ENCODE results near the gene PTGFRN.
A peak's percentile ranks its signal among the peaks of the same experiment; 100 is the strongest.
"Not testable (repeated sequence)": the region's sequence is repeated elsewhere in the genome, so short reads cannot be mapped to it uniquely, and the experiment has no call there.

Gene PTGFRN

DNA sequence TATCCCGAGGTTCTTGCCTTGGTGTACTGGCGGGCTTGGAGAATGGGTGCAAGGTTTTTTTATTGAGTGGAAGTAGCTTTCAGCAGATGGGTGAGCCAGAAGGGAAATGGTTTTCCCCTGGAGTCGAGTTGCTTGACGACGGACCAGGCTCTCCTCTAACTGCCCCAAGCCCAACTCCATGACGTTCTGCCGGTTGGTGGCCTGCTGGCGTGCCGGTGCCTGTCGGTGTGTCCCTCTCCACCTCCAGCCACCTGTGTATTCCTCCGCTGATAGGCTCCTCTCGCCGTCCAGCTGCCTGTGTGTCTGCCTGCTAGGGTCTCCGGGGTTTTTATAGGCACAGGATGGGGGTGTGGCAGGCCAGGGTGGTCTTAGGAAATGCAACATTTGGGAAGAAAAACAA is 34.3 kb upstream of the PTGFRN start:
- no peaks in the 10 kb centered on the region for H3K36me3 ChIP-seq (ENCODE audit: low read depth)
- DNase-seq (ENCODE audit: low spot score) (no peak), ATAC-seq (ENCODE audit: low read depth) (no peak)
- no peaks in the 10 kb centered on the region for H3K9me3 ChIP-seq (ENCODE audit: severe bottlenecking)
- no peaks in the 10 kb centered on the region for H3K27me3 ChIP-seq (ENCODE audit: insufficient read depth, poor library complexity, severe bottlenecking)
- H3K27ac ChIP-seq (ENCODE audit: poor library complexity, severe bottlenecking): no peak overlapping the region
- peaks cover 26% of the 10 kb centered on the region for H3K4me1 ChIP-seq (ENCODE audit: insufficient read depth, poor library complexity, severe bottlenecking)
- TF ChIP-seq, protein P1, sequence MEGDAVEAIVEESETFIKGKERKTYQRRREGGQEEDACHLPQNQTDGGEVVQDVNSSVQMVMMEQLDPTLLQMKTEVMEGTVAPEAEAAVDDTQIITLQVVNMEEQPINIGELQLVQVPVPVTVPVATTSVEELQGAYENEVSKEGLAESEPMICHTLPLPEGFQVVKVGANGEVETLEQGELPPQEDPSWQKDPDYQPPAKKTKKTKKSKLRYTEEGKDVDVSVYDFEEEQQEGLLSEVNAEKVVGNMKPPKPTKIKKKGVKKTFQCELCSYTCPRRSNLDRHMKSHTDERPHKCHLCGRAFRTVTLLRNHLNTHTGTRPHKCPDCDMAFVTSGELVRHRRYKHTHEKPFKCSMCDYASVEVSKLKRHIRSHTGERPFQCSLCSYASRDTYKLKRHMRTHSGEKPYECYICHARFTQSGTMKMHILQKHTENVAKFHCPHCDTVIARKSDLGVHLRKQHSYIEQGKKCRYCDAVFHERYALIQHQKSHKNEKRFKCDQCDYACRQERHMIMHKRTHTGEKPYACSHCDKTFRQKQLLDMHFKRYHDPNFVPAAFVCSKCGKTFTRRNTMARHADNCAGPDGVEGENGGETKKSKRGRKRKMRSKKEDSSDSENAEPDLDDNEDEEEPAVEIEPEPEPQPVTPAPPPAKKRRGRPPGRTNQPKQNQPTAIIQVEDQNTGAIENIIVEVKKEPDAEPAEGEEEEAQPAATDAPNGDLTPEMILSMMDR (IDR thresholded peaks at IDR 0.05; ENCODE audit: poor library complexity, severe bottlenecking): no peak
- H3K4me3 ChIP-seq (ENCODE audit: severe bottlenecking): no peak overlapping the region

DNA sequence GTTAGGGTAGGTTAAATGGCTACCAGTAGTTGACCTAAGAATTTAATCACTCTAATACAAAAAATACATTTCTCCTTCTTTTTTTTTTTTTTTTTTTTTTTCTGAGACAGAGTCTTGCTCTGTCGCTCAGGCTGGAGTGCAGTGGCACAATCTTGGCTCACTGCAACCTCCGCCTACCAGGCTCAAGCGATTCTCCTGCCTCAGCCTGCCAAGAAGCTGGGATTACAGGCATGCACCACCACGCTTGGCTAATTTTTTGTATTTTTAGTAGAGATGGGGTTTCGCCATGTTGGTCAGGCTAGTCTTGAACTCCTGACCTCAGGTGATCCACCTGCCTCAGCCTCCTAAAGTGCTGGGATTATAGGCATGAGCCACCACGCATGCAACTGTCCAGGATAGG is 33.8 kb upstream of the PTGFRN start:
- not testable (repeated sequence) for H3K27ac ChIP-seq (ENCODE audit: poor library complexity, severe bottlenecking); DNase-seq (ENCODE audit: low spot score); ATAC-seq (ENCODE audit: low read depth)

DNA sequence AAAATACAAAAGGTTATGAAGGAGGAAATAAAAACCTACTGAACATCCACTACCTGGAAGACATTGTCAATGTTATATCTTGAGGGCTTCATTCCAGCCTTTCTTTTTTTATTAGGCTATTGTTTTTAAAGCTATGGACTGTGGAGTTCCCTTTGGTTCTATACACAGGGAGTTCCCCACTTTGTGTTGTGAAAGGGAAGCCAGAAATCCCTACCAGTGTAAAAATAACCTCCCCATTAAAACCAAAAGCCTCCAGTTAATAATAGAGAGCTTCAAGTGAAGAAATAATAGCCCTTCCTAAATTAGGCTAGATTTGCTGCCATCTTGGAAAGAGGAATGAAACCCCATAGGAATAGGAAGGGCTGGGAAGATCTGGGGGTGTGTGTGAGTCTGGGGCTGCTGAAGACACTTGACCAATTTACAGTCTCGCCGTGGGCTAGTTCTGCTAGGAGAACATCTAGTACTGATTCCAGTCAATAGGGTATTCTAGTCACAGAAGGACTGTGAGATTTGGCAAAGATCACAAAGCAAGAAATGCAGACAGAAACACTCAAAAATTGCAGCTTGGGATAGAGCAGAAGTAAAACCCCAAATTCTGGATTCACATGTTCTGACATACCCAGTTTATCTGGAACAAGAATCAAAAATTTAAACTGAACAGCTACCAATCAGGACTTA is 32.4 kb upstream of the PTGFRN start:
- TF ChIP-seq, protein P1 (IDR thresholded peaks at IDR 0.05; ENCODE audit: poor library complexity, severe bottlenecking): no peak
- Histone ChIP-seq H3K4me1 (ENCODE audit: insufficient read depth, poor library complexity, severe bottlenecking) (peaks cover 31% of the 10 kb centered on the region), H3K4me3 (ENCODE audit: severe bottlenecking) (no peak overlapping the region), H3K27me3 (ENCODE audit: insufficient read depth, poor library complexity, severe bottlenecking) (no peaks in the 10 kb centered on the region), H3K36me3 (ENCODE audit: low read depth) (no peaks in the 10 kb centered on the region), H3K9me3 (ENCODE audit: severe bottlenecking) (no peaks in the 10 kb centered on the region), H3K27ac (ENCODE audit: poor library complexity, severe bottlenecking) (peak overlapping the region; percentile 78)
- ATAC-seq (ENCODE audit: low read depth) (no peak), DNase-seq (ENCODE audit: low spot score) (no peak)

More for the DNA sequence above, 33.8 kb upstream of the PTGFRN start:
- not testable (repeated sequence) for H3K27me3 ChIP-seq (ENCODE audit: insufficient read depth, poor library complexity, severe bottlenecking); H3K36me3 ChIP-seq (ENCODE audit: low read depth); H3K4me3 ChIP-seq (ENCODE audit: severe bottlenecking); H3K9me3 ChIP-seq (ENCODE audit: severe bottlenecking)
- peaks cover 26% of the 10 kb centered on the region for H3K4me1 ChIP-seq (ENCODE audit: insufficient read depth, poor library complexity, severe bottlenecking)

DNA sequence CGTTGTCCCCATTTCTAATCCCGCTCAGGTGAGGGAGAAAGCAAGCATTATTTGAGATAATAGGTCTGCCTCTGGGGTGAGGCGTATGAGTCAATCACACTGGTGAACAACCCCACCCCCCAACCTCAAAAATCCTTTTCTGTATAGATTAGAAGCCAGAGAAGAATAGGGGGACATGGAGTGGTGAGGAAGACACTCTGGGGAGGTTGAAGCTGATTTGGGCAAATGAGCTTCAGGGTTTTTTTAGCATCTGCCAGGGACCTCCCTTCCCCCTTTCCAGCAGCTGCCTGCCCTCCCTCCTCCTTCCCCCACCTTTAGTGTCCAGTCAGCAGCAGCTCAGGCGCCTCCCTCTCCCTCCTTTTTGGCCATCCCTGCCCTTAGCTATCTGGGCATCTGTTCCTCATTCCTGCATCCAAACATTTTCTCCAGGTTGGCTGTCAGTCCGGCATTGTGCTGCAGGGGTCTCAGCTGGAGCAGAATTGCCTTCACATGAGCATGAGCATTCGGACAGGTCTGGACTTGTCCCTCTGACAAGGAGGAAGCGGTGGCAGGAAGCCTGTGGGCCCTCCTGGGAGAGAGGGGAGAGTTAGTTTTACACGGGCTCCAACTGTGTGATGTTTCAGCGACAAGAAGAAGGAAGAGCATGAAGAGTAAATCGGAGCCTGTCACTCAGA is 30.8 kb upstream of the PTGFRN start:
- no peaks in the 10 kb centered on the region for H3K9me3 ChIP-seq (ENCODE audit: severe bottlenecking)
- DNase-seq (ENCODE audit: low spot score): peak; percentile 92
- H3K4me1 ChIP-seq (ENCODE audit: insufficient read depth, poor library complexity, severe bottlenecking): peaks cover 36% of the 10 kb centered on the region
- no peaks in the 10 kb centered on the region for H3K36me3 ChIP-seq (ENCODE audit: low read depth)
- peak; percentile 84 for ATAC-seq (ENCODE audit: low read depth)
- H3K27me3 ChIP-seq (ENCODE audit: insufficient read depth, poor library complexity, severe bottlenecking): no peaks in the 10 kb centered on the region
- no peak overlapping the region for H3K4me3 ChIP-seq (ENCODE audit: severe bottlenecking)
- TF ChIP-seq, protein P1 (IDR thresholded peaks at IDR 0.05; ENCODE audit: poor library complexity, severe bottlenecking): peak; percentile 20
- H3K27ac ChIP-seq (ENCODE audit: poor library complexity, severe bottlenecking): peak overlapping the region; percentile 78

DNA sequence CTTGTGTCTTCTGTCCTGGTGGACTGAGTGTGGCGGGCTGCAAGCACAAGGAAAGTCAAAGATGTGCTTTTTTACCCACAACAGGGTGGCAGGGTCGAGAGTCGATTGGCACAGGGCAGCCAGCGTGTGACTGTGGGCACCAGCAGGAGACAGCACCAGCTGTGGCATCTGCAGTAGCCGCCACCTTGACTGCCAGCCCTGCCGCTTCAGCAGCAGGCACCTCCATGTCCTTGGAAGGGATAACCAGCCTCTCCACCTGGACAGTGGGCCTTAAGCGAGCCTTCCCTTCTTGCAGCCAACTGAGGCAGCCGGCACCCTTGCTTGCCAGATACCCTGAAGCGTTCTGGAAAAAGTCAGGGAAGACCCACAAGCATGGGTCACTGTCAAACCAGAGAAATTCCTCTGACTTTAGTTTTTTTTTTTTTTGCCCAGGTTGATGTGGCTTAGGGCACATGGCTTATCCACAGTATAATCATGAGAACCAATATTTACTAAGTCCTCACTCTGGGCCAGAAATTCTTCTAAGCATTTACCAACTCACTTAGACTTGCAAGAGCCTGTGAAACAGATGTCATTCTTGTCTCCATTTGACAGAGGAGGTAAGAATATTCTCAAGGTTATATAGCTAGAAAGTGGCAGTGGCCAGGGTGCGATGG is 30.1 kb upstream of the PTGFRN start:
- peaks cover 36% of the 10 kb centered on the region for H3K4me1 ChIP-seq (ENCODE audit: insufficient read depth, poor library complexity, severe bottlenecking)
- H3K9me3 ChIP-seq (ENCODE audit: severe bottlenecking): no peaks in the 10 kb centered on the region
- DNase-seq (ENCODE audit: low spot score): no peak
- no peaks in the 10 kb centered on the region for H3K27me3 ChIP-seq (ENCODE audit: insufficient read depth, poor library complexity, severe bottlenecking)
- H3K27ac ChIP-seq (ENCODE audit: poor library complexity, severe bottlenecking): peak overlapping the region; percentile 78
- no peak for ATAC-seq (ENCODE audit: low read depth)
- no peak overlapping the region for H3K4me3 ChIP-seq (ENCODE audit: severe bottlenecking)
- H3K36me3 ChIP-seq (ENCODE audit: low read depth): no peaks in the 10 kb centered on the region
- TF ChIP-seq, protein P1 (IDR thresholded peaks at IDR 0.05; ENCODE audit: poor library complexity, severe bottlenecking): peak; percentile 12

Measured in RWPE2 (cell line).